GM21526 (cell line): ENCODE results near the gene IGIP.
"Not testable (repeated sequence)": the region's sequence is repeated elsewhere in the genome, so short reads cannot be mapped to it uniquely, and the experiment has no call there.

Experiments used
- ATAC-seq: cut with Tn5 transposase; IDR thresholded peaks from one replicate; pipeline ENCODE4 v1.9.1; 2021; ENCODE audit warnings: moderate library complexity; ENCODE audit not compliant: unreplicated experiment, low FRiP score

Gene IGIP

GRCh38 chr5:140136624-140137023 is 10.9 kb downstream of the IGIP start:
- ATAC-seq, result no peak

- no peak for ATAC-seq
Observed at GRCh38 chr5:140140435-140140834, 14.7 kb downstream of the IGIP start.

- no peak for ATAC-seq
Observed at GRCh38 chr5:140141241-140141640, 15.5 kb downstream of the IGIP start.

GRCh38 chr5:140142246-140142645 is 16.5 kb downstream of the IGIP start:
- ATAC-seq, result no peak

- ATAC-seq, result no peak
Observed at GRCh38 chr5:140142856-140143255, 17.1 kb downstream of the IGIP start.

GRCh38 chr5:140143521-140144258 is 18.0 kb downstream of the IGIP start:
- ATAC-seq, result no peak

GRCh38 chr5:140145256-140145655 is 19.5 kb downstream of the IGIP start:
- no peak for ATAC-seq

GRCh38 chr5:140145818-140146522 is 20.2 kb downstream of the IGIP start:
- ATAC-seq, result no peak

GRCh38 chr5:140146523-140146842 is 20.7 kb downstream of the IGIP start:
- no peak for ATAC-seq

GRCh38 chr5:140147460-140147859 is 21.7 kb downstream of the IGIP start:
- ATAC-seq, result no peak

GRCh38 chr5:140148508-140148907 is 22.8 kb downstream of the IGIP start:
- no peak for ATAC-seq

GRCh38 chr5:140150201-140150600 is 24.5 kb downstream of the IGIP start:
- no peak for ATAC-seq

- ATAC-seq, result no peak
Observed at GRCh38 chr5:140151144-140152021, 25.6 kb downstream of the IGIP start.

- no peak for ATAC-seq
Observed at GRCh38 chr5:140152022-140152999, 26.6 kb downstream of the IGIP start.

- ATAC-seq, result no peak
Observed at GRCh38 chr5:140153255-140153654, 27.5 kb downstream of the IGIP start.

- no peak for ATAC-seq
Observed at GRCh38 chr5:140153905-140154304, 28.2 kb downstream of the IGIP start.

GRCh38 chr5:140154710-140155381 is 29.1 kb downstream of the IGIP start:
- ATAC-seq, result not testable (repeated sequence)

GRCh38 chr5:140157032-140157781 is 31.5 kb downstream of the IGIP start:
- peak; percentile 83 for ATAC-seq
